Fibroblast of lung (primary cell): ENCODE results near the gene LAMA5. TPM values are rescaled to one million over a fixed set of nuclear protein-coding genes. Genes with fewer than 3 reads are reported as not detected.
A peak's percentile ranks its signal among the peaks of the same experiment; 100 is the strongest.

Experiments
- DNase-seq, 2 donors: peaks; one replicate each; pipeline versions ENCODE4 v3.0.0 to v3.0.0-alpha.2; 2010; ENCODE audit warnings: low read depth in 2 of 2
- H2AFZ ChIP-seq: 2 replicates; pipeline ENCODE4 v1.5.1; 2012; ENCODE audit warnings: low read length, control low read depth, inconsistent platforms
- H3K27ac ChIP-seq: 2 replicates; pipeline ENCODE4 v1.5.1; 2011; ENCODE audit warnings: low read length, control low read depth; ENCODE audit not compliant: insufficient read depth
- H3K27me3 ChIP-seq: 2 replicates; pipeline ENCODE4 v1.5.1; 2011; ENCODE audit warnings: mild to moderate bottlenecking, low read length; ENCODE audit not compliant: control insufficient read depth, insufficient read depth
- H3K36me3 ChIP-seq: 2 replicates; pipeline ENCODE4 v1.5.1; 2011; ENCODE audit warnings: low read length; ENCODE audit not compliant: control insufficient read depth, insufficient read depth
- H3K4me1 ChIP-seq: 2 replicates; pipeline ENCODE4 v1.5.1; 2011; ENCODE audit warnings: low read length; ENCODE audit not compliant: control insufficient read depth, insufficient read depth; ENCODE audit errors: extremely low read depth
- H3K4me2 ChIP-seq: 2 replicates; pipeline ENCODE4 v1.5.1; 2011; ENCODE audit warnings: low read length, control low read depth; ENCODE audit not compliant: insufficient read depth; ENCODE audit errors: extremely low read depth
- H3K4me3 ChIP-seq, 4 experiments: fragments of 200-600 bp in 1 of 4; sonication (generic) in 1 of 4; replicated peaks in 1 of 4; 2 replicates each; pipeline ENCODE4 v1.5.1; 2011 to 2016; ENCODE audit warnings: low read length in 4 of 4, low read depth in 3 of 4, mild to moderate bottlenecking in 3 of 4, control low read depth in 2 of 4, inconsistent platforms in 1 of 4, mixed read lengths in 1 of 4; ENCODE audit not compliant: insufficient read depth in 1 of 4; ENCODE audit errors: control extremely low read depth in 1 of 4
- H3K79me2 ChIP-seq: 2 replicates; pipeline ENCODE4 v1.5.1; 2012; ENCODE audit warnings: mild to moderate bottlenecking, low read length, inconsistent platforms; ENCODE audit not compliant: control insufficient read depth, insufficient read depth
- H3K9ac ChIP-seq: 2 replicates; pipeline ENCODE4 v1.5.1; 2011; ENCODE audit warnings: mild to moderate bottlenecking, low read length, control low read depth; ENCODE audit not compliant: insufficient read depth
- H3K9me3 ChIP-seq: 2 replicates; pipeline ENCODE4 v1.5.1; 2012; ENCODE audit warnings: low read depth, low read length; ENCODE audit not compliant: control insufficient read depth, insufficient read depth
- H4K20me1 ChIP-seq: 2 replicates; pipeline ENCODE4 v1.5.1; 2011; ENCODE audit warnings: low read length; ENCODE audit not compliant: control insufficient read depth, insufficient read depth; ENCODE audit errors: extremely low read depth
- CTCF ChIP-seq, 2 donors: IDR thresholded peaks in 1 of 2; conservative IDR thresholded peaks in 1 of 2; 1 replicate in 1 of 2; 2 replicates in 1 of 2; pipeline ENCODE4 v1.5.1; 2011 to 2012; ENCODE audit warnings: low read length in 2 of 2, control low read depth in 1 of 2, inconsistent platforms in 1 of 2, low read depth in 1 of 2, mild to moderate bottlenecking in 1 of 2
- EZH2 ChIP-seq: IDR thresholded peaks from 2 replicates; pipeline ENCODE4 v1.5.1; 2012; ENCODE audit warnings: low read length, control low read depth, mild to moderate bottlenecking; ENCODE audit errors: missing control alignments
- polyA plus RNA-seq, 2 donors: library from polyadenylated mRNA; depleted of rRNA in 1 of 2; stranded (reverse) in 1 of 2; unstranded in 1 of 2; fragments of >200 nt; gene quantifications; 2 replicates each; pipeline ENCODE4 v1.2.1, GENCODE V29; 2011 to 2012; ENCODE audit warnings: missing spikeins in 1 of 2
- total RNA-seq: library from RNA; depleted of rRNA; stranded (reverse); fragments of >200 nt; gene quantifications from 2 replicates; pipeline ENCODE4 v1.2.1, GENCODE V29; 2014

LAMA5 gene
- total and polyA plus RNA-seq, 2 donors (not counting 1 experiment from before 2014, with no cell fraction given): 1.5 to 81.6 TPM

- Histone ChIP-seq H3K27ac (no peak overlapping the region), H3K4me3 (no peak overlapping the region), H4K20me1 (no peaks in the 10 kb centered on the region), H2AFZ (no peak overlapping the region), H3K9me3 (no peaks in the 10 kb centered on the region), H3K36me3 (peaks cover 7% of the 10 kb centered on the region), H3K4me2 (no peak overlapping the region), H3K9ac (no peak overlapping the region), H3K79me2 (no peaks in the 10 kb centered on the region), H3K27me3 (no peaks in the 10 kb centered on the region), H3K4me1 (no peaks in the 10 kb centered on the region)
- DNase-seq: peak in 1 of 2 donors; percentile 24
- TF ChIP-seq EZH2 (no peak), CTCF (conservative IDR thresholded peaks at IDR 0.05 in 1 of 2, IDR thresholded peaks at IDR 0.05 in 1 of 2; ENCODE audit: low read depth in 1 of 2, low read length in 2 of 2) (no peak)
Observed at GRCh38 chr20:62282877-62283503, 84.1 kb downstream of the LAMA5 start.

GRCh38 chr20:62282103-62282502, 85.0 kb downstream of the LAMA5 start:
- Histone ChIP-seq H3K4me2 (no peak overlapping the region), H3K36me3 (peaks cover 7% of the 10 kb centered on the region), H3K4me3 (no peak overlapping the region), H3K27ac (no peak overlapping the region), H2AFZ (no peak overlapping the region), H3K9me3 (no peaks in the 10 kb centered on the region), H3K27me3 (no peaks in the 10 kb centered on the region), H3K79me2 (no peaks in the 10 kb centered on the region), H3K4me1 (no peaks in the 10 kb centered on the region), H3K9ac (no peak overlapping the region), H4K20me1 (no peaks in the 10 kb centered on the region)
- DNase-seq: no peak
- TF ChIP-seq CTCF (conservative IDR thresholded peaks at IDR 0.05 in 1 of 2, IDR thresholded peaks at IDR 0.05 in 1 of 2; ENCODE audit: low read depth in 1 of 2, low read length in 2 of 2) (no peak), EZH2 (no peak)

- H3K4me2 ChIP-seq: no peak overlapping the region
- H3K4me1 ChIP-seq: no peaks in the 10 kb centered on the region
- TF ChIP-seq CTCF (conservative IDR thresholded peaks at IDR 0.05 in 1 of 2, IDR thresholded peaks at IDR 0.05 in 1 of 2; ENCODE audit: low read depth in 1 of 2, low read length in 2 of 2) (no peak), EZH2 (no peak)
- H3K79me2 ChIP-seq: no peaks in the 10 kb centered on the region
- H2AFZ ChIP-seq: no peak overlapping the region
- H3K27me3 ChIP-seq: no peaks in the 10 kb centered on the region
- no peak for DNase-seq
- no peaks in the 10 kb centered on the region for H3K9me3 ChIP-seq
- H3K9ac ChIP-seq: no peak overlapping the region
- H4K20me1 ChIP-seq: no peaks in the 10 kb centered on the region
- H3K36me3 ChIP-seq: peaks cover 4% of the 10 kb centered on the region
- H3K4me3 ChIP-seq: no peak overlapping the region
- H3K27ac ChIP-seq: no peak overlapping the region
Observed at GRCh38 chr20:62281161-62281933, 85.8 kb downstream of the LAMA5 start.
